ENCODE measurements around the gene OR10A3.

- TF ChIP-seq CTCF (IDR thresholded peaks at IDR 0.05), result no peak
- TF ChIP-seq IRF2 (CRISPR knock-in tag; IDR thresholded peaks at IDR 0.05; ENCODE audit: borderline replicate concordance, low read depth), result no peak
- no peak for TF ChIP-seq ZNF512 (CRISPR knock-in tag; IDR thresholded peaks at IDR 0.05; ENCODE audit: borderline replicate concordance)
- no peak for TF ChIP-seq JUN (CRISPR knock-in tag; IDR thresholded peaks at IDR 0.05)
- TF ChIP-seq USF1 (CRISPR knock-in tag; IDR thresholded peaks at IDR 0.05), result no peak
- no peak for TF ChIP-seq NR1H2 (CRISPR knock-in tag; IDR thresholded peaks at IDR 0.05)
- no peak for TF ChIP-seq SP1 (CRISPR knock-in tag; conservative IDR thresholded peaks at IDR 0.05)
- TF ChIP-seq FOXJ3 (CRISPR knock-in tag; IDR thresholded peaks at IDR 0.05; ENCODE audit: borderline replicate concordance), result no peak
These were observed 13.7 kb upstream of the OR10A3 start for GRCh38 chr11:7955191-7955590.

All from WTC11 (cell line).